HG03565 (cell line): ENCODE results near the gene ZBP1.

Experiments used
- ATAC-seq: cut with Tn5 transposase; IDR thresholded peaks from one replicate; pipeline ENCODE4 v1.9.1; 2021; ENCODE audit warnings: mild to moderate bottlenecking, moderate library complexity; ENCODE audit not compliant: unreplicated experiment

ZBP1 gene, protein sequence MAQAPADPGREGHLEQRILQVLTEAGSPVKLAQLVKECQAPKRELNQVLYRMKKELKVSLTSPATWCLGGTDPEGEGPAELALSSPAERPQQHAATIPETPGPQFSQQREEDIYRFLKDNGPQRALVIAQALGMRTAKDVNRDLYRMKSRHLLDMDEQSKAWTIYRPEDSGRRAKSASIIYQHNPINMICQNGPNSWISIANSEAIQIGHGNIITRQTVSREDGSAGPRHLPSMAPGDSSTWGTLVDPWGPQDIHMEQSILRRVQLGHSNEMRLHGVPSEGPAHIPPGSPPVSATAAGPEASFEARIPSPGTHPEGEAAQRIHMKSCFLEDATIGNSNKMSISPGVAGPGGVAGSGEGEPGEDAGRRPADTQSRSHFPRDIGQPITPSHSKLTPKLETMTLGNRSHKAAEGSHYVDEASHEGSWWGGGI

GRCh38 chr20:57620274-57620990, at the start of gene ZBP1:
TSS of gene ZBP1 (minus strand) at chr20:57620426. CDS start at chr20:57620295, 131 bp downstream.
- ATAC-seq = peak; percentile 33

- no peak for ATAC-seq
Observed at GRCh38 chr20:57669632-57670031, 49.4 kb upstream of the ZBP1 start.

- ATAC-seq = no peak
Observed at GRCh38 chr20:57667924-57668782, 47.9 kb upstream of the ZBP1 start.

GRCh38 chr20:57667388-57667787, 47.2 kb upstream of the ZBP1 start:
- ATAC-seq = no peak

DNA sequence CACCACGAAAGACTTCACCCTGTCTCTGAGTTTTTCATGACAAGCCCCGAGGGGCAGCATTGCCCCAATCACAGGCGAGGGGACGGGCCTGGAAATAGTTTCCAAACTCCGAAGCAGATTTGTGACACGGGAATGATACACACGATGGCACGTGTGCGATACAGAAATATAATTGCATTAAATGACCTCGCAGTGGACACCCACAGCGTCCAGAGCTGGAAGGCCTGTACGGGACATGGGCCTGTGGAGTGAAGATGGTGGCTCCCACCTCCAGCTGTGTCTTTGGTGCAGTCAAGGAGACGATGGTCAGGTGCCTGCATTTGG, 46.6 kb upstream of the ZBP1 start:
- ATAC-seq = no peak

DNA sequence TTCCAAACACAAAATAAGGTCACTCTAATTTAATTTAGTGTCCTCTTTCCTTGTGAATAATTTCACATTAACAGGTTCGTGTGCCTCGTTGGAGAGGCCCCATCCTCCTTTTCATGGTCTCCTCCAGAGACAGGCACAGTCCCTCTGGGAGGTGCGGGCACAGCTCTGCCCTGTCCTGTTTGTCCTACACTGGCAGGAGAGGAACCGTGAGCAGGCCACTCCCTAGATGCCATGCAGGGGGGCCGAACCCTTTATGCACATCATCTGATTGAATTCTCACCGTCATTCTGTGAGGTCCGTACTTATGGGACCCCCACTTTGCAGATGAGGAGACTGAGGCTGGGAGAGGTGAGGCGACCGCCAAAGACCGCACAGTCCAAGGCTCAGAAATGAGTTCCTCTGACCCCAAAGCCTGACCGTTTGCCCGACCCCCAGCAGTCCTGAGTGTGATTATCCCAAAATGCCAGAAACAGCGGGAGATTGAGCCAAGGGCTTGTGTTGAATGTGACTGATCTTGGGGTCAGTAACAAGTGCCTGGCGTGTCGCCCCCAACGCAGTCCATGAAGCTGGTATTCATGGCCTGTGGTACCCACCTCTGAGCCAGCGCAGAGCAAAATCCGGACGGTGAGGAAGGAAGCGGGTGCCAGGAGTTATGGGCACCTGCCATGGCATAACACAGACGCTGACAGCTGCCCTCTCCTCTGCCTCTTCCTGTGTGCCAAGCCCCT, 46.0 kb upstream of the ZBP1 start:
- no peak for ATAC-seq

GRCh38 chr20:57665589-57665971, 45.4 kb upstream of the ZBP1 start:
- no peak for ATAC-seq

GRCh38 chr20:57664924-57665588, 44.8 kb upstream of the ZBP1 start:
- ATAC-seq = no peak

DNA sequence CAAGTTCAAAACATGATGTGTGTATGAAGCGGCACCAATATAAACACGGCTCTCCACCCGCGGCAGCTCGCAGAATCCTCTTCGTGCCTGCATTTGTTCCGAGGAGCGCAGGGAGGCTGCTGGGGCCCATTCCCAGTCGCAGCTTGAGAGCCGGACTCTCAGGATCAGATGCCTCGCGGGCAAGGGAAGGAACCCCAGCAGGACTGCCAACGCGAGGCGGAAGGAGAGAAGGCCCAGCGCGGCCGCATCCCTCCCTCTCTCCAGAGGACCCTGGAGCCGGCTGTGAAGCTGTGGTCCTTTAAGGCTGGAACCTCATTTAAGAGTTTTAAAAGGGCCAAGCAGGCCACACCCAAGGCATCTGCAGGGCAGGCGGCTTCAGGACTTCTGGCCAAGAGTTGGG, 44.2 kb upstream of the ZBP1 start:
- ATAC-seq = no peak

GRCh38 chr20:57663681-57664451, 43.6 kb upstream of the ZBP1 start:
- ATAC-seq = no peak

GRCh38 chr20:57663241-57663640, 43.0 kb upstream of the ZBP1 start:
- no peak for ATAC-seq

- ATAC-seq = no peak
Observed at GRCh38 chr20:57662456-57663240, 42.4 kb upstream of the ZBP1 start.

DNA sequence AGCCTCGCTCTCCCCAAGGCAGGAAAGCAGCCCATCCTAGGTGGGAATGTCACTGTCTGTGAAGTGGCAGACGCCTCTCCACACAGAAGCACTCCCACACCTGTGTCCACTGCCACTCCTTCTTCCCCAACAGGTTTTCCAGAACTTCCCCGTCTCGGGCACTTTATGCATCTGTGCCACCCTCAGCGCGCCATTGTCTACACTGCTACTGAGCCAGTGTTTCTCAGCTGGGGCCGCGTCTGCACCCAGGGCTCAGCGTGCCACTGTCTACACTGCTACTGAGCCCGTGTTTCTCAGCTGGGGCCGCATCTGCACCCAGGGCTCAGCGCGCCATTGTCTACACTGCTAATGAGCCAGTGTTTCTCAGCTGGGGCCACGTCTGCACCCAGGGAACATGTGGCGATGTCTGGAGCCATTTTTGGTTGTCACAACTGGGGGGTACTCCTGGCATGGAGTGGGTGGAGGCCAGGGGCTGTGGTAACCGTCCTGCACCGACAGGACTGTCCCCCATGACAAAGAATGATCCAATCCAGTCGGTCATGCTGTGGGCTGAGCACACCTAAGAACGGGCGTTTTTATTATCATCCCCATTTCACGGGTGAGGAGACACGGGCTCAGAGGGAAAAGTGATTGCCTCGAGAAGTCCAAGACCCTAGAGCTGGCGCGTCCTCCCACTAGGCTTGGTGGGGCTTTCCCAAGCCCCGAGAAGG, 41.7 kb upstream of the ZBP1 start:
- no peak for ATAC-seq

GRCh38 chr20:57660922-57661745, 40.9 kb upstream of the ZBP1 start:
- no peak for ATAC-seq

GRCh38 chr20:57660181-57660921, 40.1 kb upstream of the ZBP1 start:
- ATAC-seq = no peak

- ATAC-seq = no peak
Observed at GRCh38 chr20:57659517-57660180, 39.4 kb upstream of the ZBP1 start.
